DMS53 treated with DMSO at 0.1 percent for 48 hours (cell line): Measurements from ENCODE around the gene SNX4.
"Not testable (repeated sequence)": the region's sequence is repeated elsewhere in the genome, so short reads cannot be mapped to it uniquely, and the experiment has no call there.

Source experiments
- DNase-seq: peaks from one replicate; lab custom pipeline; 2025; ENCODE audit not compliant: unreplicated experiment; lab: John Stamatoyannopoulos, UW

Gene SNX4

GRCh38 chr3:125405515-125405914 lies 114.5 kb downstream of the SNX4 start:
- DNase-seq = not testable (repeated sequence)

- DNase-seq = no peak
Observed at GRCh38 chr3:125403789-125404188, 116.2 kb downstream of the SNX4 start.

- DNase-seq = no peak
Observed at GRCh38 chr3:125402639-125403038, 117.4 kb downstream of the SNX4 start.

- no peak for DNase-seq
Observed at GRCh38 chr3:125401402-125401801, 118.6 kb downstream of the SNX4 start.

- DNase-seq = no peak
Observed at GRCh38 chr3:125398952-125399351, 121.0 kb downstream of the SNX4 start.
